ENCODE data around the gene TBCD. TPM values are rescaled to one million over a fixed set of nuclear protein-coding genes. Genes with fewer than 3 reads are reported as not detected.

The TBCD gene
- total and polyA plus RNA-seq, 5 experiments from 2014 or later, result 41.2 to 170 (median 91.9) TPM

GRCh38 chr17:82937411-82938371, 185.8 kb downstream of the TBCD start:
- POLR2A ChIA-PET, result interaction anchor here (0.6 kb wide), 1 partner anchor 167 kb away, joined by 3 read pairs; no protein-coding TSS in a partner anchor
- peaks cover 0 to 7% (median 0%) of the 10 kb centered on the region in 4 donors for H3K4me1 Mint-ChIP-seq
- no peak for ATAC-seq
- no peaks in the 10 kb centered on the region for H3K27me3 Mint-ChIP-seq
- H3K27ac Mint-ChIP-seq, result peak overlapping the region in 2 of 10 donors; percentile 15 to 68
- H3K36me3 Mint-ChIP-seq, result peaks cover 3 to 66% (median 27%) of the 10 kb centered on the region in 3 donors
- peaks cover 0 to 3% (median 0%) of the 10 kb centered on the region in 9 donors for H3K9me3 Mint-ChIP-seq
- peak overlapping the region in 1 of 10 donors; percentile 24 for H3K4me3 Mint-ChIP-seq
- peak in 1 of 10 donors; percentile 58 for DNase-seq

GRCh38 chr17:82938486-82938872, 186.6 kb downstream of the TBCD start:
- Mint-ChIP-seq H3K27me3 (no peaks in the 10 kb centered on the region), H3K27ac (peak overlapping the region in 2 of 10 donors; percentile 31 to 68), H3K9me3 (peaks cover 0 to 10% (median 0%) of the 10 kb centered on the region in 9 donors), H3K4me3 (no peak overlapping the region), H3K36me3 (peaks cover 7 to 66% (median 32%) of the 10 kb centered on the region in 3 donors), H3K4me1 (peaks cover 0 to 7% (median 0%) of the 10 kb centered on the region in 4 donors)
- peak in 1 of 10 donors; percentile 28 for DNase-seq
- POLR2A ChIA-PET, result no interaction called here
- no peak for ATAC-seq

- DNase-seq (peak in 1 of 10 donors; percentile 40), ATAC-seq (no peak)
- H3K4me1 Mint-ChIP-seq, result peaks cover 0 to 7% (median 0%) of the 10 kb centered on the region in 4 donors
- peaks cover 11 to 70% (median 37%) of the 10 kb centered on the region in 3 donors for H3K36me3 Mint-ChIP-seq
- peaks cover 0 to 14% (median 3%) of the 10 kb centered on the region in 9 donors for H3K9me3 Mint-ChIP-seq
- no peak overlapping the region for H3K4me3 Mint-ChIP-seq
- H3K27me3 Mint-ChIP-seq, result no peaks in the 10 kb centered on the region
- H3K27ac Mint-ChIP-seq, result peak overlapping the region in 2 of 10 donors; percentile 18 to 68
- POLR2A ChIA-PET, result no interaction called here
Measured at GRCh38 chr17:82938873-82939620, 187.2 kb downstream of the TBCD start.

GRCh38 chr17:82939621-82940135, 187.8 kb downstream of the TBCD start:
- H3K9me3 Mint-ChIP-seq, result peaks cover 0 to 21% (median 9%) of the 10 kb centered on the region in 9 donors
- POLR2A ChIA-PET, result no interaction called here
- no peaks in the 10 kb centered on the region for H3K27me3 Mint-ChIP-seq
- H3K36me3 Mint-ChIP-seq, result peaks cover 18 to 71% (median 43%) of the 10 kb centered on the region in 3 donors
- ATAC-seq (no peak), DNase-seq (peak in 1 of 10 donors; percentile 31)
- peaks cover 0 to 7% (median 0%) of the 10 kb centered on the region in 4 donors for H3K4me1 Mint-ChIP-seq
- H3K4me3 Mint-ChIP-seq, result no peak overlapping the region
- H3K27ac Mint-ChIP-seq, result peak overlapping the region in 2 of 10 donors; percentile 21 to 63

DNA sequence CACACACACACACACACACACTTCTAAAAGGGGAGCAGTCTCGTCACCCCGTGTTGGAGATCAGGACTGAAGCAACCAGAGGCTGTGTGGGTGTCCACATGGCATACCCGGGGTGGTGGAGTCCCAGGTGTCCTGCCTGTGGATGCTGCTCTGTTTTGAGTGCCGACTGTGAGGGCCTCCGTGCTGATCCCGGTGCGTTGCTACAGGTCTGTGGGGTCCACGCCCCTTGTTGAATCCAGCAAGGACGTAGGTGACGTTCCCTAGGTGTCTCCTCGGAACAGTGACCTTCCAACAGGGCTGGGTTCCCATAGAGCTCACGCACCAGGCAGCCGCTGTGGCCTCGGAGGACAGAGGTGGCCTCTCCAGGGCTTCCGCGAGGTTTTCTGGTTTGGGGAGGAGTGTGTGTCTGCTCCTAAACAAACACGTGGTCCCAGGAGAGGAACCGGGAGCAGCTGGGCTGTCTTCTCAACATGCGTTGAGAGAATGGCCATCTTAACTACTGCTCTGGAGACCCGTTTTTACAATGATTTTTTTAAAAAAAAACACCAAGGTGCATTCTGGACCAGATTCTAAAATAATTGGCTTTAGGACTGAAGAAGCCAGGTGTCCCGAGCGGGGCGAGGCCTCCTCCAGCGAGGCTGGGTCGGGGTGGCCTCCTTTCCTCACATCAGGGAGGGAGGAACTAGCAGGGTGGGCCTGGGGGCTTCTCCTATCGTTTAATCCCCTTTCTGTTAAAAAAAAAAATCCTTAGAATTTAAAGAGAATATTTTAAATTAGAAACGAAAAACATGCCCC, 188.6 kb downstream of the TBCD start:
- H3K4me1 Mint-ChIP-seq, result peaks cover 0 to 7% (median 0%) of the 10 kb centered on the region in 4 donors
- H3K9me3 Mint-ChIP-seq, result peaks cover 4 to 28% (median 17%) of the 10 kb centered on the region in 9 donors
- peak overlapping the region in 1 of 10 donors; percentile 63 for H3K27ac Mint-ChIP-seq
- no peak overlapping the region for H3K4me3 Mint-ChIP-seq
- no peak for ATAC-seq
- peak in 1 of 10 donors; percentile 36 for DNase-seq
- H3K27me3 Mint-ChIP-seq, result no peaks in the 10 kb centered on the region
- POLR2A ChIA-PET, result no interaction called here
- peaks cover 25 to 74% (median 49%) of the 10 kb centered on the region in 3 donors for H3K36me3 Mint-ChIP-seq

GRCh38 chr17:82941021-82942001, 189.4 kb downstream of the TBCD start:
- no peak for ATAC-seq
- Mint-ChIP-seq H3K4me1 (peaks cover 0 to 3% (median 0%) of the 10 kb centered on the region in 4 donors), H3K4me3 (no peak overlapping the region)

GRCh38 chr17:82942166-82943130, 190.6 kb downstream of the TBCD start:
- peaks cover 0 to 3% (median 0%) of the 10 kb centered on the region in 4 donors for H3K4me1 Mint-ChIP-seq
- H3K4me3 Mint-ChIP-seq, result no peak overlapping the region
- H3K27ac Mint-ChIP-seq, result peak overlapping the region in 4 of 10 donors; percentile 41 to 72 (median 48)
- H3K36me3 Mint-ChIP-seq, result peaks cover 39 to 65% (median 56%) of the 10 kb centered on the region in 3 donors
- peaks cover 6 to 39% (median 31%) of the 10 kb centered on the region in 9 donors for H3K9me3 Mint-ChIP-seq
- POLR2A ChIA-PET, result no interaction called here
- DNase-seq, result peak in 1 of 10 donors; percentile 18
- ATAC-seq, result no peak
- H3K27me3 Mint-ChIP-seq, result no peaks in the 10 kb centered on the region

More at GRCh38 chr17:82941021-82942001, 189.4 kb downstream of the TBCD start:
- H3K9me3 Mint-ChIP-seq, result peaks cover 6 to 37% (median 25%) of the 10 kb centered on the region in 9 donors
- peaks cover 34 to 73% (median 54%) of the 10 kb centered on the region in 3 donors for H3K36me3 Mint-ChIP-seq
- H3K27me3 Mint-ChIP-seq, result no peaks in the 10 kb centered on the region
- peak overlapping the region in 1 of 10 donors; percentile 66 for H3K27ac Mint-ChIP-seq
- POLR2A ChIA-PET, result no interaction called here
- peak in 1 of 10 donors; percentile 50 for DNase-seq

DNA sequence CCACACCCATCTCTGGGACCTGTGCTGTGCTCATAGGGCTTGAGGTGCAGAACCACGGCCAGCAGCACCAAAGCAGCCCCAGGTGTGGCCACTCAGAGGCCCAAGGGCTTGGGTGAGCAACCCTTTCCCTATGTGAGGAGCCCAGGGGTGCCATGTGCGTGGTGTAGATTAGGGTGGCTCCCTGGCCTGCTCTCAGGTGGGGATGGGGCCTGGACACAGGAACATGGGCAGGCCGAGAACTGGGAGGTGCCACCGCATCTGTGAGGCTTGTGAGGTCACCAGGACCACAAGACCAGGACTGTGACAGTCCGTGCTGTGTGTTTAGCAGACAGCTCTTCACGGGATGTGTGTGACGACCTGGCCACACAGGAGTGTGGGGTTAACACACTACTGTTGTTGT, 191.5 kb downstream of the TBCD start:
- DNase-seq, result peak in 1 of 10 donors; percentile 58
- no peak for ATAC-seq
- Mint-ChIP-seq H3K36me3 (peaks cover 45 to 64% (median 56%) of the 10 kb centered on the region in 3 donors), H3K4me3 (no peak overlapping the region), H3K27me3 (no peaks in the 10 kb centered on the region), H3K4me1 (peaks cover 0 to 6% (median 0%) of the 10 kb centered on the region in 4 donors), H3K27ac (peak overlapping the region in 1 of 10 donors; percentile 72), H3K9me3 (peaks cover 6 to 43% (median 31%) of the 10 kb centered on the region in 9 donors)
- POLR2A ChIA-PET, result no interaction called here

DNA sequence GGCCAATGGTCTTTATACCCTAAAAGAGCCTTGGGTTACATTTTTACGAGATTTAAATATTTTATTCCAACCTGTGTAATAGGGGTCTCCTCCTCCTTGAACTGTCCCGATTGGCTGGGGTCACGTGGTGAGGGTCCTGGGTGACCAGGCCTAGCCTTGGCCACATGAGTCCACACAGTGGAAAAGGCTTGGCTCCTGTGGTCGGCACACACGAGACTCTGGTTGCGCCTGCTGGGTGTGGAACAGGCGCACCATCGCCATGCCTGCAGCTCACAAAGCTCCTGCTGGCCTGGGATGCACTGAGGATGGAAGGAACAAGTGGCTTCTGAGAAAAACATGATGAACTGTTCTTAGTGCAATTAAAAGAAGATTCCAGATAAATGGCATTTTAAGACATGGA, 191.9 kb downstream of the TBCD start:
- ATAC-seq (no peak), DNase-seq (no peak)
- H3K9me3 Mint-ChIP-seq, result peaks cover 6 to 43% (median 31%) of the 10 kb centered on the region in 9 donors
- peaks cover 45 to 61% (median 57%) of the 10 kb centered on the region in 3 donors for H3K36me3 Mint-ChIP-seq
- H3K4me1 Mint-ChIP-seq, result peaks cover 0 to 6% (median 0%) of the 10 kb centered on the region in 4 donors
- POLR2A ChIA-PET, result no interaction called here
- H3K4me3 Mint-ChIP-seq, result no peak overlapping the region
- no peaks in the 10 kb centered on the region for H3K27me3 Mint-ChIP-seq
- peak overlapping the region in 1 of 10 donors; percentile 72 for H3K27ac Mint-ChIP-seq

GRCh38 chr17:82944990-82945389, 193.1 kb downstream of the TBCD start:
- Mint-ChIP-seq H3K27me3 (no peaks in the 10 kb centered on the region), H3K4me1 (peaks cover 0 to 2% (median 0%) of the 10 kb centered on the region in 4 donors), H3K4me3 (no peak overlapping the region), H3K36me3 (peaks cover 45 to 66% (median 60%) of the 10 kb centered on the region in 3 donors), H3K9me3 (peaks cover 6 to 44% (median 31%) of the 10 kb centered on the region in 9 donors), H3K27ac (no peak overlapping the region)
- POLR2A ChIA-PET, result no interaction called here
- no peak for DNase-seq
- no peak for ATAC-seq
